NCI-H2171 treated with DMSO at 0.1 percent for 48 hours (cell line): ENCODE data around the gene ZNF383.
A peak's percentile ranks its signal among the peaks of the same experiment; 100 is the strongest.
"Not testable (repeated sequence)": the region's sequence is repeated elsewhere in the genome, so short reads cannot be mapped to it uniquely, and the experiment has no call there.

Experiments used
- DNase-seq: peaks from one replicate; lab custom pipeline; 2025; lab: John Stamatoyannopoulos, UW

ZNF383 gene

DNA sequence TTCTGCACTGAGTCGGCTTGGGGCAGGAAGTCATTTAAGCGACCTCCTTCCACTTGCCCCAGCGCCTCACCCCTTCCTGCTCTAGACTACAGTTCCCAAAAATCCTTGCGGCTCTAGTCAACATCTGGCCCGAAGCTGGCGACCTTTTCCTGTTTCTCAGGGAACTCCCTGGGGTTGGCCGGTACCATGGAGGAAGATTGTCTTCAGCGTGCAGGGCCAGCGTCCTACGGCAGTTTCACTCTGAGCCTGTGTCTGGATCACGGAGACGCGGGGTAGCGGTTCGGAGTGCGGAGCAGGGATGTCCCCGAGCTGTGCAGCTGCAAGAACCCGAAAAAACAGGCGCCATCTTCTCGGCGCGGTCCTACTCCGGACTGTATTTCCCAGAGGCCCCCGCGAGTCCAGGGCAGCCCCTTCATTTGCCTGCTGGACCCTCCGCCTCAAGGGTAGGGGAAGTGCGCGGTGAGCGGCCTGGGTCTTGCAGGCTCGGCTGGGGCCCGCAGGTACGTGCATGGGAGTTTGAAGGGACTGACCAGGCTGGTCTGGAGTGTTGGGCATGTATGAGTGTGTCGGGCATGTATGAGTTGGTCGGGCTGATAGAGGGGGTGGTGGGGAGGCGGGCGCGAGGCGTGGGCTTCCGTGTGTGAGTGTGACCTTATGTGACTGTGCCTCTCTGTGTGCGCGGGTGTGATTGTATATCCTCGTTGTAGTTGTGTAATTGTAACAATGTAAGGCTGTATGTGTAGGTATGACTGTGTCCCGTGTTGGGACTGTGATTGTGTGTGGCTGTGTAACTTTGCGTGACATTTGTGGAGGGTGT lies at the start of gene ZNF383:
Gene ZNF383 (plus strand): TSS at position 440 of the 817 bp plus-strand sequence. CDS start 12,240 bp downstream, outside the sequence.
- peak; percentile 95 for DNase-seq

DNA sequence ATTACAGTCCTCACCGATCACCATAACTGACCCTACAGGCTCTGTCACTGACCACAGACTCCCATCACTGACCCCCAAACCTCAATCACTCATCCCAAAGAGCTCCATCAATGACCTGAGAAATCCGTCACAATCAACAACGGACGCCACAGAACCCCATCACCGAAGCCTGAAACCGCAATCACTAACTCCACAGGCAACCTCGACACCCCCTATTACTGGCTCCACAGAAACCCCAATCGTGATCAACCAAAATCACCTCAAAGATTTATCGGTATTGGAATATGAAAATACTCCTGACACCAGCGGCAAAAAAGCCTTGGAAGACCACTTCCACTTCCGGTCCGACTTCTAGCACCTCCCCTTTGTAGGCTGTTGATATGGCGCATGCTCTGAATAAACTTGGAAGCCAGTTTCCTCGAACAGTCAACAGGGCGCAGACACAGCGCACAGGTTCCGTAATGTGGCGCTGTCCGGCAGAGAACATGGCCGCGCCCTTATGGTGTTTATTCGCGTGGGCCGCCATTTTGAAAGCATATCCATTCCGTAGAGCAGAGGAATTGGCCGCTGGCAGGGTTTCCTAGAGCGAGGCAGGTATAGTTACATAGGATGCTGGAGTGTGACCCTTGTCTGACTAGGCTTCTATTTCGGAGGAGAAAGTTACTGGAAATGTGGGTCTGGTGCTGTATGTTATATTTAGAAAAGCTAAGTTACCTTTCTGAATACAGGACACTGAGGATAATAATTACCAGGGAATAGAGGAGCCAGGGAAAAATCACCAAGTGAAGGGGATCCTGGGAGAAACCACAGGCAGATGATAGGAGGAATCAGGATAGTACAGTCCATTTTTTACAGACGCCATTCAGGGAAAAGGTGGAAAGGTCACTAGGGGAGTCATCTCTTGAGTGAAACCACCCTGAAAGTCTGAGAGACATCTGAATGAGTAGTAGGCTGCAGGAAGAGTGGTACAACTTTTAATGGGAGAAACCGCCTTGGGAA lies 45.3 kb upstream of the ZNF383 start, which contains the start of gene ZNF585A:
Gene ZNF585A (minus strand): TSS at position 328 of the 999 bp plus-strand sequence. CDS start 2,785 bp downstream, outside the sequence.
- peak; percentile 99 for DNase-seq

GRCh38 chr19:37186071-37186470 lies 31.9 kb upstream of the ZNF383 start:
- DNase-seq = not testable (repeated sequence)

DNA sequence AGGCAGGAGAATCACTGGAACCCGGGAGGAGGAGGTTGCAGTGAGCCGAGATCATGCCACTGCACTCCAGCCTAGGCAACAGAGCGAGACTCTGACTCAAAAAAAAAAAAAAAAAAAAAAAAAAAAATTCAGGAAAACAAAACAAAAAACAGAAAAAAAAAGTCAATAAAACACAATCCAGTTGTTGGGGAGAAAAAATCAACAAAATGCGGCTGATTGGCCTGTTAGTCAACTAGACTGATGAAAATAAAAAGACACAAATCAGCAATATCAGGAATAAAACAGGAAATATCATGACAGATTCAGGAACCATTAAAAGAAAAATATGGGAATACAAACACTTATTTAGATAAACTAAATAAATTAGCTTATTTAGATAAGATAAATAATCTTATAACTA lies 22.8 kb upstream of the ZNF383 start:
- DNase-seq = not testable (repeated sequence)

- not testable (repeated sequence) for DNase-seq
These were observed 20.9 kb upstream of the ZNF383 start for GRCh38 chr19:37197115-37197514.

GRCh38 chr19:37197768-37198167 lies 20.2 kb upstream of the ZNF383 start:
- no peak for DNase-seq

GRCh38 chr19:37217480-37217774 lies 587 bp upstream of the ZNF383 start:
- DNase-seq = no peak

DNA sequence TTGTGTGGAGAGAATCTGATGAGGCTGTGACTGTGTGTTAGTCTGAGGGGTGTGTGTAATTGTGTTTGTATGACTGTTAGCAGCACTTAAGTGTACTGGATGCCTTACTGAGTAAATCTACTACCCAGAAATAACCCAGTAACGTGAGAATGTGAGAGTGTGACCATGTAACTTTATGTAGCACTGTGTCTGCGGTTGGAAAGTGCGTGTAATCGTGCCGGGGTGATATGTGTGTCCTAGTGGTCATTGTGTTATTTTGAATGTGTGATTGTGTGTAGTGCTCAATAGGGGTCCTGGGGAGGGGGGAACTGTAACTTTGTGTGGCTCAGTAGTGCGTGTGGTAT lies 550 bp downstream of the ZNF383 start:
- DNase-seq = no peak

DNA sequence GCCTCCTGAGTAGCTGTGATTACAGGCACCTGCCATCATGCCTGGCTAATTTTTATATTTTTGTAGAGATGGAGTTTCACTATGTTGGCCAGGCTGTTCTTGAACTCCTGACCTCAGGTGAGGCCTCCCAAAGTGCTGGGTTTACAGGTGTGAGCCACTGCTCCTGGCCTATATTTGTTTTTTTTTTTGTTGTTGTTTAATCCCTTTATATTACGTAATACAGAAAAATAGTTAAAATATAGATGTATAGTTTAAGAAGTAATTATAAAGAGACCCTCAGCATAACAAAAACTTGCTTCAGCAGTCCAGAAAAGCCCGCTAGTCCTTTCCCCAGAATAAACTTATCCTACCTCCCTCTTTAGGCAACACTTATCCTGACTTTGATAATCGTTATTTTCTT lies 2.4 kb downstream of the ZNF383 start:
- DNase-seq = no peak

DNA sequence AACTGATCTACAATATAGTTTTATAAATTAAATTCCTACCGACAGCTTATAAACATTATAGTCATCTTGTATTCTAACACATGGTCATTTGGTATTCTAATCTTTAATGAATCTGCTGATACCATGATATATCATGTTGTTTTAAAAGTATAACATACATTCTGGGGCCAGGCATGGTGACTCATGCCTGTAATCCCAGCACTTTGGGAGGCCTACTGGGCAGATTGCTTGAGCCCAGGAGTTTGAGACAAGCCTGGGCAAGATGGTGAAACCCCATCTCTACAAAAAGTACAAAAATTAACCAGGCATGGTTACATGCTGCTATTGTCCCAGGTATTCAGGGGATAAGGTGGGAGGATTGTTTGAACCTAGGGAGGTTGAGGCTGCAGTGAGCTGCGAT lies 3.1 kb downstream of the ZNF383 start:
- DNase-seq = no peak

- DNase-seq = no peak
These were observed 8.2 kb downstream of the ZNF383 start for GRCh38 chr19:37226248-37226647.

DNA sequence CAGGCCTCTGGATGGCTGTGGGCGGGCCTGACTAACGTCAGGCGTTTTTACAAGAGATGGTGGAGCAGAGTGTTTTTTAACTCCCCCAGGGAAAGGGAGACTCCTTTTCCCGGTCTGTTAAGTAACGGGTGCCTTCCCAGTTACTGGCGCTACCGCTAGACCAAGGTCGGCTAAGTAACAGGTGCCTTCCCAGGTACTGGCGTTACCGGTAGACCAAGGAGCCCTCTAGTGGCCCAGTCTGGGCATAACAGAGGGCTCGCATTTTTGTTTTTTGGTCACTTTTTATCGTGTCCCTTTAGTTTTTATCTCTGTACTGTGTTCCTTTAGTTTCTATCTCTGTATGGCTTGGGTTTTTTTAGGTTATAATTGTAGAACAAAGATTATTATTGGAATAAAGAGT lies 10.0 kb downstream of the ZNF383 start:
- DNase-seq = peak; percentile 12

DNA sequence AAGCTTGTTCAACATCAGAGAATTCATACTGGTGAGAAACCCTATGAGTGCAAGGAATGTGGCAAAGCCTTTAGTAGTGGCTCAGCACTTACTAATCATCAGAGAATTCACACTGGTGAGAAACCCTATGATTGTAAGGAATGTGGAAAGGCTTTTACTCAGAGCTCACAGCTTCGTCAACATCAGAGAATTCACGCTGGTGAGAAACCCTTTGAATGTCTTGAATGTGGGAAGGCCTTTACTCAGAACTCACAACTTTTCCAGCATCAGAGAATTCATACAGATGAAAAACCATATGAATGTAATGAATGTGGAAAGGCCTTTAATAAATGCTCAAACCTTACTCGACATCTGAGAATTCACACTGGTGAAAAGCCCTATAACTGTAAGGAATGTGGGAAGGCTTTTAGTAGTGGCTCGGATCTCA lies 25.2 kb downstream of the ZNF383 start:
- no peak for DNase-seq

DNA sequence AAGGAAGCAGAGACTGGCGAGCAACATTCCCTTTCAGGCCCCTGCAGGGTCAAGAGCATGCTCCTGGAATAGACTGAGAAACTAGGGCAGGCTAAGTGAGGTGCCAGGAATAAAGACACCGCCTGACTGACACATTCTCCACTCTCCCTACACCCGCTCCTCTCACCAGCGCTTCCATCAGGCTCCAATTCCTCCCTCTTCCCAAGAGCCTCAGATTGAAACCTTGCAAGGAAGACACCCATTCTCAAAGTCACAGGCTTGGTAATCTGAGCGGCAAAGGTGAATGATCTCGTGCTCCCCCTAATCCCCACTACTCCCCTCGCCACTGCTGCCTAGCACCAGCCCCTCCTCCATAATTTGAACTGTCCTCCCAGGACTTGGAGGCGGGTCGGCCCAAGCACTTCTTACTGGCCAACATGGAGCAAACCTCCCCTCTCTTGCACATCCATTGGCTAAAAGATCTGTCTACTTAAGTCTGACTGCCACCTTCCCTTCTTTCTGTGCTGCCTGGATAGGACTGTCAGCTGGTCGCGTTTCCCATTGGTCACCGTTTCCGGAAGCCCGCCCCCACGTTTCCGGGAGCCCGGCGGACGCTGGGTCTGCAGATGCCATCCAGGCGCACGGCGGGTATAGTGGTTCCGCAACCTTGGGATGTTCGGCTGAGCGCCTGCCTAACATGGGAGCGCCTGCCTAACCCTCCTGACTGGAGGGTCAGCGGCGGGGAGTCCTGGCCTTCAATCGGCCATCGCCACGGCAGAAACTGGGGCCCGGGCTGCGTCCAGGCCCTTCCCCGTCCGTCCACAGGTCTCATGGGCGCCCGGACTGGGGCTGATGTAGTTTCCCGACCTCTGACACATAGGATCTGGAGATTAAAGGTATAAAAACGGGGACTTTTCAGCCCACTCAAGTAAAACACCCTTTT lies 33.6 kb downstream of the ZNF383 start:
- DNase-seq = peak; percentile 100

DNA sequence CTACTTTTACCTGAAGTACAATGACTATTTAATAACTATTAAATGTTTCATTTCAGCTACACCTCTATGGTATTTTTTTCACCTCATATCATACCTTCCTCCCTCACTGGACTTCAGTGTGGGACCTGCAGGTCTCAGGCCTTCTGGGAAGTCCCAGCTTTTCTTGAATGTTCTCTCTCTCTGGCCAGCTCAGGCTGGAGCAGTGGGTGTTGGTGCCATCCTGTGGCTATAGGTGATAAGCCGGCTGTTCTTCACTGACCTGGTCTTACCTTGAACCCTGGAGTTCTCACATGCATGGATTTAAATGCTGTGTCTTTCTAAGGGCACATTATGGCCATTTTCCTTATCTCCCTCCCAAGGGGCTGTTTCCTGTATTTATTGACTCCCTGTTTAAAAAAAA lies 45.0 kb downstream of the ZNF383 start:
- DNase-seq = not testable (repeated sequence)

- not testable (repeated sequence) for DNase-seq
These were observed 49.0 kb downstream of the ZNF383 start for GRCh38 chr19:37267005-37267404.

DNA sequence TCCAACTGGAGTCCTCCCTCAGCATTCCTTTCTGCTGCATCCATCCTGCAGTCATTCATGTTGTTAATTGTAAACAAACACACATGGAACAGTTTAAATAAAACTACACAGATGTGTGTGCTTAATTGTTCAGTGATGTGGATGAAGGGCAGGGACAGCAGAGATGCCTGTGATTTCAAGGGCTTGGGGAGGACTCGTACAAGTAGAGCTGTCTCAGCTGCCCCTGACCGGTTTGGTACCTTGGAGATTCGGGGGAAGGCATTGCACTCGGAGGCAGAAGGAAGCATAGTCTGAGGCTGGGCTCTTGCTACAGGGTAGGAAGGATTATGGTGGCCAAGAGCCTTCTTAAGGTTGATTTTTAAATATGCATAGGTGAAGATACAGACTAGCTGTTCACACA lies 49.7 kb downstream of the ZNF383 start:
- DNase-seq = not testable (repeated sequence)

DNA sequence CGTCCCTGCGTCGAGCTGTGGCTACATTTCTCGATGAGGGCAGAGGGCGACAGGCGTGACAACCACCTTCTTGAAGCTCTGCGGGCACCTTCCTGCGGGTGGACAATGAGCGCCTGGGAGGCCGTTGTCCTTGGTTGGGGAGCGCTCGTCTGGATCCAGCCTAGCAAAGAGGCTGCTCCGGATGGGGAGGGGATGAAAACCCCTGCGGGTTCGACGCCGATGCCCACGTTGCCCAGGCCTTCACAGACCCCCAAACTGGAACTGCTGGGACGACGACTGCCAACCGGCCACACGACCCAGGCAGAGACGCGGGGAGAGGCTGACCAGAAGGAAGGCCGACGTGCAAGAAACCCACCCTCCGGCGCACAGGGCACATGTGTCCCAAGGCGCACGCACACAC lies 62.6 kb downstream of the ZNF383 start:
- not testable (repeated sequence) for DNase-seq

- not testable (repeated sequence) for DNase-seq
These were observed 66.0 kb downstream of the ZNF383 start for GRCh38 chr19:37284020-37284419.

GRCh38 chr19:37289229-37289628 lies 71.2 kb downstream of the ZNF383 start:
- DNase-seq = not testable (repeated sequence)
